ENCODE results near the gene TEX14.
A peak's percentile ranks its signal among the peaks of the same experiment; 100 is the strongest.

The TEX14 gene

DNA sequence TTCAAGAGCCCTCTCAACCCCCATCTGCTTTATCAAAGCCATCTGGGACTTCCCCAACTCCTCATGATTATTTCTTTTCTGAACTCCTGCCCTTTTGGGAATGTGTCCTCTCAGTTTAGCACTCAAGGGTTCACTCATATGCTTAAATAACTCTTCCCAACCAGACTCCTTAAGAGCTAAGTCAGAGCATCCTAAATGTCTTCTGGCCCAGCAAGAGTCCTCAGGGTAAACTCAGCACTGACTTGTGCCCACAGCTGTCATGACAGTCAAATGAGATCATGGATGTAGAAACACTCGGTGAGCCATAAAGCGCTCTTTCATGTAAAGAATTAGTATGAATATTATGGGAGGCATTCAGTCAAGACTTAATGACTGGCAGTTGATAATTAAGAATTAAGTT, 85.9 kb downstream of the TEX14 start:
- TF ChIP-seq, protein P1, sequence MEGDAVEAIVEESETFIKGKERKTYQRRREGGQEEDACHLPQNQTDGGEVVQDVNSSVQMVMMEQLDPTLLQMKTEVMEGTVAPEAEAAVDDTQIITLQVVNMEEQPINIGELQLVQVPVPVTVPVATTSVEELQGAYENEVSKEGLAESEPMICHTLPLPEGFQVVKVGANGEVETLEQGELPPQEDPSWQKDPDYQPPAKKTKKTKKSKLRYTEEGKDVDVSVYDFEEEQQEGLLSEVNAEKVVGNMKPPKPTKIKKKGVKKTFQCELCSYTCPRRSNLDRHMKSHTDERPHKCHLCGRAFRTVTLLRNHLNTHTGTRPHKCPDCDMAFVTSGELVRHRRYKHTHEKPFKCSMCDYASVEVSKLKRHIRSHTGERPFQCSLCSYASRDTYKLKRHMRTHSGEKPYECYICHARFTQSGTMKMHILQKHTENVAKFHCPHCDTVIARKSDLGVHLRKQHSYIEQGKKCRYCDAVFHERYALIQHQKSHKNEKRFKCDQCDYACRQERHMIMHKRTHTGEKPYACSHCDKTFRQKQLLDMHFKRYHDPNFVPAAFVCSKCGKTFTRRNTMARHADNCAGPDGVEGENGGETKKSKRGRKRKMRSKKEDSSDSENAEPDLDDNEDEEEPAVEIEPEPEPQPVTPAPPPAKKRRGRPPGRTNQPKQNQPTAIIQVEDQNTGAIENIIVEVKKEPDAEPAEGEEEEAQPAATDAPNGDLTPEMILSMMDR (conservative IDR thresholded peaks at IDR 0.05; ENCODE audit: low read depth, low read length): no peak
- no peak overlapping the region for H3K4me3 ChIP-seq (ENCODE audit: low read depth, low read length)
- DNase-seq (ENCODE audit: low read depth): no peak

DNA sequence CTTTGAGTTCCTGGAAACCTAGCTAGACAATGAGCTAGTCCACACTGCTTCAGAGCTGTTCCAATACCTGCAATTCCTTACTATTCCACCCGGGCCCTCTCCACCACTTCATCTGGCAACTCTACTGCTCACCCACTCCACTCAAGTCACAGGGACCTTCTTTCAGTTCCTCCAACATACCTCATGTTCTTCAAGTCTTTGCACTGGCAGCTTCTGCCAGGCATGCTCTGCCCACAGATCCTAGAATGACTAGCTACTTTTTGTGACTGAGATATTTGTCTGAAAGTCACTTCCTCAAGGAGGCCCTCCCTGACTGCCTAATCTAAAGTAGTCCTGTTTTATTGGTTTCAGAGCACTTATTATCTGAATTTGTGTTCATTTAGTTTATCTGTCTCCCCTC, 86.4 kb downstream of the TEX14 start:
- DNase-seq (ENCODE audit: low read depth): no peak
- TF ChIP-seq, protein P1 (conservative IDR thresholded peaks at IDR 0.05; ENCODE audit: low read depth, low read length): no peak
- no peak overlapping the region for H3K4me3 ChIP-seq (ENCODE audit: low read depth, low read length)

DNA sequence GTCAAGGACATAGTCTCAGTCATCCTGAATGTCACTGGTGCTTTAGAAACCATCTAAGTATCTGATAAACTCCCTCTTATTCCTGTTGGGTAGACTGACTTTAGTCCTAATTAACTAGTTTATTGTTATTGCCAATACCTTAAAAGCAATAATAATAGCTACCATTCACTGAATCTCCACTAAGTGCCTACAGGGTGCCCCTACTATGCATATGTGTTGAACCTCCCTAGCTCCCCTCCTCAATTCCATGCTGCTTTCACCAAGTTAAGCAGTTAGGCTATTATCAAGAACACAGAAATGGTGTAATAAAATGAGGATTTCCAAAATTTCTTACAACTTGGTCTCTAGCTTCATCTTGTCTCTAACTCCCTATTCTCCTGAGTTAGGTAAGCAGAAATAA, 89.9 kb downstream of the TEX14 start:
- TF ChIP-seq, protein P1 (conservative IDR thresholded peaks at IDR 0.05; ENCODE audit: low read depth, low read length): no peak
- no peak for DNase-seq (ENCODE audit: low read depth)

DNA sequence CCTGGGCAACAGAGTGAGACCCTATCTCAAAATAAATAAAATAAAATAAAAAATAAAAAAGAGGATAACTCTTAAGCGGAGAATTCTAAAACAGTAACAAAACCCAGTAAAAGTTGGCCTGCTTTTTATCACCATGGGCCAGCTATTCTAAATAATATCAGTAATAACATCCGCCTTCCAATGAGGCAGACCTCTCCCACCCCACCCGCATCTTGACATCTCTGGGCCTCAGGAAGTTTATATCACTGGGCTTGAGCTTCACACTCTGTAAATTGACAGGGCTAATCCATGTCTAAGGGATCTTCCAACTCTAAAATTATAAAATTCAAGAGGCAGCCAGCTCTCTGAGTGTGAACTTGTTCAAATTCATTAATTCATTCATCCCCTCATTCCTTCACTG, 94.5 kb downstream of the TEX14 start:
- H3K4me3 ChIP-seq (ENCODE audit: low read depth, low read length): no peak overlapping the region
- DNase-seq (ENCODE audit: low read depth): no peak
- TF ChIP-seq, protein P1 (conservative IDR thresholded peaks at IDR 0.05; ENCODE audit: low read depth, low read length): no peak

More for the DNA sequence above, 89.9 kb downstream of the TEX14 start:
- no peak overlapping the region for H3K4me3 ChIP-seq (ENCODE audit: low read depth, low read length)

DNA sequence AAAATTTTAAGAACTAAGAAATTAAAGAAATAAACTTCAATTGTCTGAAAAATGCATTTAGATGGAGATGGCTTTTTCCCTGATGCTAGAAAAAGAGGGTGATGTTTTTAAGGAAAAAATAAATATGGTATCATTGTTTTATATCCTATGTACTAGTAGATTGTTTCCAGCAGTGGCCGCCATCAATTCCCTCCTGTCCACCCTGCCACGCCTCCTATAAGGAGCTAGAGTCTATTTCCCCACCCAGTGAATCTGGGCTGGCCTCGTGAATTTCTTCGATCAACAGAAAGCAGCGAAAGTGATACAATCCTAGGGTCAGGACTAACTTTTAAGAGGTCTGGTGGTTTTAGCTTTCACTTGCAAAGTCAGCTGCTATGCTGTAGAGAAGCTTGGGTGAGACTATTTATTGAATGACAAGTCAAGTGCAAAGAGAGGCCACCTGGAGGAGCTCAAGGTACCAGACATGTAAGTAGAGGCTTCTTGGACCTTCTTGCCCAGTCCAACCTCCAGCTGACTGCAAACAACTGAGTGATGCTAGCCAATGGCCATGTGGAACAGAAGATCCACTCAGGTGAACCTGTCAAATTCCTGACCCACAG, 96.6 kb downstream of the TEX14 start:
- TF ChIP-seq, protein P1 (conservative IDR thresholded peaks at IDR 0.05; ENCODE audit: low read depth, low read length): no peak
- DNase-seq (ENCODE audit: low read depth): no peak
- no peak overlapping the region for H3K4me3 ChIP-seq (ENCODE audit: low read depth, low read length)

DNA sequence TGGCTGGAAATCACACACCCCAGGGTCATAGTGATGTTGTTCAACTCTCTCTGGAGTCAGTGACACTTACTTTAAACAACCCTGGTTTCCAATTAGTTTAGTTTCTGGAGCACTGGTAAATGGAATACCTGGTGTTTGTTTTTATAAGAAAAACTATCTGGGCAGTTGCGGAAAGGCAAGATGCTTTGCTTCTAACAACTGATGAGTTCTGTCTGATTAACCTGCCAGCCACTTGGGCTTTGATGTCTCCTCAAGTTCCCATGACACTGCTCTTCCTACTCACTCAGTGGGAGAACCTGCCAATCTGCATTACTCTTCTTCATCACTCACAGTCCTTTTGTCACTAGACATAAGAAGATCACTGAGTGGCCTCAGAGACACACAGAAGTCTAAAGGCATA, 98.7 kb downstream of the TEX14 start:
- DNase-seq (ENCODE audit: low read depth): no peak
- no peak overlapping the region for H3K4me3 ChIP-seq (ENCODE audit: low read depth, low read length)
- TF ChIP-seq, protein P1 (conservative IDR thresholded peaks at IDR 0.05; ENCODE audit: low read depth, low read length): no peak

DNA sequence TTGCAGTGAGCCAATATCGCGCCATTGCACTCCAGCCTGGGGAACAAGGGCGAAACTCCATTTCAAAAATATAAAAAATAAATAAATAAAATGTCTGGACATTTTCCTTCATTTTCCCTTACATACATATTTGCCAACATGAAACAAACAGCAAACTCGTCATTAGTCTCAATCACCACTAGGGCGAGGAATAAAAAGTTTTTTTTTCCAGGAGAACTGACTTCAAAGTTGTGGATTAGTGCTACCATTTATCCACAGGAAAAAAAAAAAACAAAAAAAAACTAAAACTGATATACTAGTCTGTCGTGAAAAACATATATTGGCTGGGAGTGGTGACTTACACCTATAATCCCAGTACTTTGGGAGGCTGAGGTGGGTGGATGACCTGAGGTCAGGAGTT, 100.4 kb downstream of the TEX14 start:
- TF ChIP-seq, protein P1 (conservative IDR thresholded peaks at IDR 0.05; ENCODE audit: low read depth, low read length): no peak
- peak; percentile 18 for DNase-seq (ENCODE audit: low read depth)
- H3K4me3 ChIP-seq (ENCODE audit: low read depth, low read length): no peak overlapping the region

Data from choroid plexus epithelial cell (primary cell).